ENCODE results near the gene IL3. TPM values are rescaled to one million over a fixed set of nuclear protein-coding genes. Genes with fewer than 3 reads are reported as not detected.

The IL3 gene
- total RNA-seq, 4 donors from 2014 or later = not detected

DNA sequence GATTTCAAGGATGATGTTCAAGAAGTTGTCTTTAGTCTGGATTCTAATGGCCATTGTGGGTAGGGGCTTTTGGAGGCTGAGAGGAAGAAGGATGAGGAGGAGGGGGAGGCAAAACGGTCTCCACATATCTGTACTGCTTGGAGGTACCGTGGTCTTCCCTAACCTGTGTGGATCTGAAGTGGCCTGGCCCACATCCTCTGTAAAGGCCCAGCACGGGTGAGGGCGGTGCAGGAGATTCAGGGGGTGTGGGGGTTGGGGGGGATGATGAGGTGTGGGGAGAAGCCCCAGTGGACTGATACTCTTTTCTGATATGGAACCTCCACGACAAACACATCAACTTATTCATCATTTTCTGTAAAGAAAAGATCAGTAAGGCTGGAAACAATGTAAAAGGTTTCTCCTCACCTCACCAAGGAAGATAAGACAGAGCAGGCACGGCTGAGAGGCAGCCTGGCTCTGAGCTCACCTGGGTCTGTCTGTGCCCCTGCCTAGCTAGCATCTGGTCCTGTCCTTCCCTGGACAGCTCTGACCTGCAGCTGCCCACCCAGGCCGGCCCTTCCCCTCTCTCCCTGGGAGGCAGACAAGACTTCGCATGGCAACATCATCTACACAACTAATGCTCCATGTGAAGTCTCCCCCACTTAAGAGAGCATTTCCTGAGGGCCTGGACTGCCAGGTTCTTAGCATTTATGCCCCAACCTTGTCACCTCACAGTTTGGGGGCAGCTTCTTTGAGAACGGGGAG is 5.6 kb upstream of the IL3 start:
- Histone ChIP-seq H3K36me3 (no peaks in the 10 kb centered on the region), H3K4me3 (no peak overlapping the region), H3K4me1 (no peaks in the 10 kb centered on the region), H3K27me3 (peaks cover 0 to 3% (median 0%) of the 10 kb centered on the region in 3 donors), H3K27ac (no peak overlapping the region), H3K9me3 (no peaks in the 10 kb centered on the region)
- DNase-seq = no peak
- ATAC-seq = no peak
- intact Hi-C loops (cut with DNase I; ENCODE audit: low total_unique reads) = no loop called here
- TF ChIP-seq CTCF (IDR thresholded peaks at IDR 0.05 in 4 of 5, conservative IDR thresholded peaks at IDR 0.05 in 1 of 5) (no peak), POLR2A (IDR thresholded peaks at IDR 0.05) (no peak)
- in situ Hi-C loops (cut with MboI; ENCODE audit: low sequenced_read_pairs in 4 of 4) = no loop called here

- no peaks in the 10 kb centered on the region for H3K9me3 ChIP-seq
- H3K27me3 ChIP-seq = peaks cover 0 to 3% (median 0%) of the 10 kb centered on the region in 3 donors
- no peak for TF ChIP-seq POLR2A (IDR thresholded peaks at IDR 0.05)
- TF ChIP-seq CTCF (IDR thresholded peaks at IDR 0.05 in 4 of 5, conservative IDR thresholded peaks at IDR 0.05 in 1 of 5) = no peak
- H3K4me3 ChIP-seq = no peak overlapping the region
- ATAC-seq (no peak), DNase-seq (no peak)
- intact Hi-C loops (cut with DNase I; ENCODE audit: low total_unique reads) (no loop called here), in situ Hi-C loops (cut with MboI; ENCODE audit: low sequenced_read_pairs in 4 of 4) (no loop called here)
- H3K4me1 ChIP-seq = no peaks in the 10 kb centered on the region
- H3K36me3 ChIP-seq = no peaks in the 10 kb centered on the region
- no peak overlapping the region for H3K27ac ChIP-seq
Measured at GRCh38 chr5:132055441-132055807, 5.0 kb upstream of the IL3 start.

- no peak for TF ChIP-seq POLR2A (IDR thresholded peaks at IDR 0.05)
- no peak for TF ChIP-seq CTCF (IDR thresholded peaks at IDR 0.05 in 4 of 5, conservative IDR thresholded peaks at IDR 0.05 in 1 of 5)
- Histone ChIP-seq H3K27me3 (peaks cover 0 to 1% (median 0%) of the 10 kb centered on the region in 3 donors), H3K27ac (no peak overlapping the region), H3K9me3 (no peaks in the 10 kb centered on the region), H3K36me3 (no peaks in the 10 kb centered on the region), H3K4me3 (no peak overlapping the region), H3K4me1 (no peaks in the 10 kb centered on the region)
- ATAC-seq (no peak), DNase-seq (no peak)
- intact Hi-C loops (cut with DNase I; ENCODE audit: low total_unique reads) = no loop called here
- in situ Hi-C loops (cut with MboI; ENCODE audit: low sequenced_read_pairs in 4 of 4) = no loop called here
Measured at GRCh38 chr5:132055808-132056609, 4.4 kb upstream of the IL3 start.

GRCh38 chr5:132056610-132057497 is 3.6 kb upstream of the IL3 start:
- Histone ChIP-seq H3K9me3 (no peaks in the 10 kb centered on the region), H3K27ac (no peak overlapping the region), H3K27me3 (no peaks in the 10 kb centered on the region), H3K36me3 (no peaks in the 10 kb centered on the region), H3K4me1 (no peaks in the 10 kb centered on the region), H3K4me3 (no peak overlapping the region)
- DNase-seq (no peak), ATAC-seq (no peak)
- in situ Hi-C loops (cut with MboI; ENCODE audit: low sequenced_read_pairs in 4 of 4) = no loop called here
- intact Hi-C loops (cut with DNase I; ENCODE audit: low total_unique reads) = no loop called here
- TF ChIP-seq CTCF (IDR thresholded peaks at IDR 0.05 in 4 of 5, conservative IDR thresholded peaks at IDR 0.05 in 1 of 5) (no peak), POLR2A (IDR thresholded peaks at IDR 0.05) (no peak)

Measured in gastrocnemius medialis (tissue), 4 donors.